NCI-H1417 (cell line): ENCODE results near the gene MOB2.

Source experiments
- DNase-seq, 3 experiments: peaks; one replicate each; lab custom pipeline; 2025; lab: John Stamatoyannopoulos, UW

Gene MOB2

GRCh38 chr11:1504138-1504537 lies 17.6 kb upstream of the MOB2 start:
- no peak for DNase-seq

GRCh38 chr11:1503708-1504104 lies 17.1 kb upstream of the MOB2 start:
- DNase-seq, result no peak

DNA sequence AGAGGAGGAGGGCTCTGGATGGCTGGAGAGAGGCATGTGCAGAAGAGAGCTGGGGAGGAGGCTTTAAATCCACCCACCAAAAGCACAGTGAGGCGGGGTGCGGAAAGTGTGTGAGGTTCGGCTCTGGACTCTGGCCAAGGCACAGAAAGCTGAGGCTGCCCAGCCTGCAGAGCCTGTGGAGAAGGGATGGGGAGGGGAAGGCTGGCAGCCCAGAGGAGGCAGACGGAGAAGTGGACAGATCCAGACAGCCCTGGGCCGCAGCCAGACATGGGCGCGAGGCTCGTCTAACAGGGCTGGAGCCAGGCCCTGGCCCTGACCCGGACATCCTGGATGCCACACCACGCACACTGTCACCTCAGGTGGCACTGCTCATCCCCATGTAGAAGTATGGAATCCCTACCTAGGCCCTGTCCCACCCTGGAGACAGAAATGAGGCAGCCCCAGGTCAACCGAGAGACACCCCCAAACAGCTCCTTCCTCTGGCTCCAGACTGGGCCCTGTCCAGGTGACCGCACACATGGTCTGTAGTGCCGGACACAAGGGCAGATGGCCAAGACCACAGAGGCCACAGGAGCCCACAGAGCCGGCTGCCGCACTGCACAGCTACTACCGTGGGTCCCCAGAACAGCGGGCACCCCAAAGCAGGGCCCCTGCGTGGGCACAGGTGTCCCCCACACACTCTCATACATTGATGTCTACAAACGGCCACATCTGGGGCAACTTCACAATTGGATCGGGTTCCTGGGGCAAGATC lies 16.6 kb upstream of the MOB2 start:
- no peak for DNase-seq

DNA sequence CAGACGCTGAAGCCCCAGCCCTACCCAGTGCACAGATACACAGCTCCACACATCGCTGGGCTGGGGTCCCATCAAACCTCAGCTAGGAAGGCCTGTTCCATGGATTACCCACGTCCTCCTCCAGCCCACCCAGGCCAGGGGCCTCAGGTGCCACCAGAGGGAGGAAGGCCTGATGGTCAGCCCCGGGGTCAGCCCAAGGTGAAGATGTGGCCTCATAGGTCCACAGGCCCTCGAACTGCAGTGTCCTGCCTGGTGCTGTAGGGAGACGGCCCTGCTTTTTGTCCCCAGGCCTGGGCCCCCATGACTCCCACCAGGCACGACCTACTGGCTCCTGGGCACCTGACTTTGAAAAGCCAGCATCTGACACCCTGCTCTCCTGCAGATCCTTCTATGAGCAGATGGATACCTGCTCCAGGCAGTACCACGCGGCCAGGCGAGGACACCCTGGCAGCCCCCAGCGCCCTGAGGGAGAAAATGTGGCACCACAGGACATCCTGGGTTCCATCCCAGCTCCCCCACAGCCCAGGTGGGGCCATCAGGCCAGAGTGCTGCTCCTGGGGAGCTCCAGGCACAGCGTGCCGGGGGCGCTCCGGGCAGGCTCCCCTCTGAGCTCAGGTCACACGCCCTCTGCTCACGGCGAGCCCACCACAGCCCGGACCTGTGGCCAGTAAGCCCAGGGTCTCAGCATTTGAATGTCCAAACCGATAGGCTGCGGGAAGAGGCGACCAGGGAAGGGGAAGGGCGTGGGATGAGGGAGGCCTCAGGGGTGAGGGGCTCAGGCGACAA lies 15.8 kb upstream of the MOB2 start:
- DNase-seq, result no peak

- DNase-seq, result no peak
Measured at GRCh38 chr11:1501421-1502167, 15.0 kb upstream of the MOB2 start.

- DNase-seq, result no peak
Measured at GRCh38 chr11:1500466-1501420, 14.2 kb upstream of the MOB2 start.

GRCh38 chr11:1499899-1500298 lies 13.3 kb upstream of the MOB2 start:
- DNase-seq, result no peak

GRCh38 chr11:1499261-1499890 lies 12.8 kb upstream of the MOB2 start:
- DNase-seq, result no peak

DNA sequence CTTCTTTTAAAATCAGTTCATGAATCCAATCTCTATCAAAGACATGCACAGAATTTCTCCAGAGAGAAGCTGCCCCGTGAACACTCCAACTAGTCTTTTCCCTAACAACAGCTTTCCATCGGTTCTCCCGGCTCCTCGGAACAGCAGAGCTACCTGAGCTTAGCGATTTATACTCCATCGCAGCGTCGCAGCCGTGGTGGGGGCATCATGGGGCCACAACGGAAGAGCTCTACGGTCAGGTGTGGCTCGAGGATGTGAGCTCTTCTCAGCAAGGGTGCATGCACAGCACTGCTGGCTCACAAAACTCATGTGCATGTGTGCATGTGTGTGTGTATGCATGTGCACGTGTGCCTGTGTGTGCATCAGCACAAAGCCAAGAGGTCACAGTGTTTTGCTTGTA lies 11.7 kb upstream of the MOB2 start:
- no peak for DNase-seq

DNA sequence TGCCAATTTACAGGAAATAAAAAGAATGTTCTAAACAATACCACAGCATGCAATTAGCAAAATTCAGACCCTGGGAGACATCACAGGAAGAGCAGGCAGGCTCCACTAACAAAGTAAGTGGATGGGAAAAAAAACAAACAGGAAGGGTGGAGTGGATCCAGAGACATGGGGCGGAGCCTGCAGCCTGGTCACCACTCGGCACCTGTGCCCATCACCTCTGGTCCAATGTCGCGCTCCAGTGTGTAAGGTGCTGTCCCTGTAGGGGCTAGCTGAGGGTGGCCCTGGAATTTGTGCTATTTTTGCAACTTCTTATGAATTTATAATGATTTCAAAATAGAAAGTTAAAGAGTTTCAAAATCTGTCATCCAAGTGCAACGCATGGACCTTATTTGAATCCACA lies 11.0 kb upstream of the MOB2 start:
- DNase-seq, result peak in 1 of 3 experiments; percentile 45

DNA sequence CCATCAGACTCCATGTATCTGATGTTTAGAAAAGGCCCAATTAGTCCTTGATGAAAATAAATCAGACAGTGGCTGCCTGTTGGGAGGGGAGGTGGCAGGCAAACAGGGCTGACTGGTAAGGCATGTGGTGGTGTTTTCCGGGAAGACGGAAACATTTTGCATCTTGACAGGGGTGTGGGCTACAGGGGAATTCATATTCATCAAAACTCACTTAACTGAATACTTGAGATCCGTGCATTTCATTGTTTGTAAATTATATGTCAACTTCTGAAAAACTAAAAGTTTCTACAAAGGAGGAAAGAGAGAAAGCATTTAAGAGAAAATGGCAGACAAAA lies 10.1 kb upstream of the MOB2 start:
- DNase-seq, result no peak

- DNase-seq, result no peak
Measured at GRCh38 chr11:1496091-1496760, 9.6 kb upstream of the MOB2 start.

DNA sequence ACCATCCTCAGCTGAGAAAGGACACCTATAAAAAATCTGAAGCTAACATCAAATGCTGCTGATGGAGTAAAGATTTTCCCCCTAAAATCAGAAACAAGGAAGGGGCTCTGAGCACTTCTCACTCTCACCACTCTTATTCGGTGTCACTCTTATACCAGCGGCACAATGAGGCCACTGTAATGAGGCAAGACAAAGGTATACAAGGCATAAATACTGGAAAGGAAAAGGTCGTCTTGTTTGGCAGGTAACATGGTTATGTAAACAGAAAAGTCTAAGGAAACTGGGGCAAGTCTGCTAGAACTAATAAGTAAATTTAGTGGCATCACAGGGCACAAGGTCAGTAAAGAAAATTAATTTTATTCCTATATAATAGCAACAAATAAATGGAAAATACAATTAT lies 8.1 kb upstream of the MOB2 start:
- no peak for DNase-seq

GRCh38 chr11:1493650-1494244 lies 7.2 kb upstream of the MOB2 start:
- DNase-seq, result no peak

DNA sequence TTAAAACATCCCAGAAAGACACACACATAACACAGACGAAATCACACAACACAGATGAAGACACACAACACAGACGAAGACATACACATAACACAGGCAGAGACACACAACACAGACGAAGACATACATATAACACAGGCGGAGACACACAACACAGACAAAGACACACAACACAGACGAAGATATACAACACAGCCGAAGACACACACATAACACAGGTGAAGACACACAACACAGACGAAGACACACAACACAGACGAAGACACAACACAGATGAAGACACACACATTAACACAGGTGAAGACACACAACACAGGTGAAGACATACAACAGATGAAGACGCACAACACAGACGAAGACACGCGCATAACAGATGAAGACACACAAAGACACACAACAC lies 4.8 kb upstream of the MOB2 start:
- no peak for DNase-seq

GRCh38 chr11:1490651-1491050 lies 4.1 kb upstream of the MOB2 start:
- no peak for DNase-seq

DNA sequence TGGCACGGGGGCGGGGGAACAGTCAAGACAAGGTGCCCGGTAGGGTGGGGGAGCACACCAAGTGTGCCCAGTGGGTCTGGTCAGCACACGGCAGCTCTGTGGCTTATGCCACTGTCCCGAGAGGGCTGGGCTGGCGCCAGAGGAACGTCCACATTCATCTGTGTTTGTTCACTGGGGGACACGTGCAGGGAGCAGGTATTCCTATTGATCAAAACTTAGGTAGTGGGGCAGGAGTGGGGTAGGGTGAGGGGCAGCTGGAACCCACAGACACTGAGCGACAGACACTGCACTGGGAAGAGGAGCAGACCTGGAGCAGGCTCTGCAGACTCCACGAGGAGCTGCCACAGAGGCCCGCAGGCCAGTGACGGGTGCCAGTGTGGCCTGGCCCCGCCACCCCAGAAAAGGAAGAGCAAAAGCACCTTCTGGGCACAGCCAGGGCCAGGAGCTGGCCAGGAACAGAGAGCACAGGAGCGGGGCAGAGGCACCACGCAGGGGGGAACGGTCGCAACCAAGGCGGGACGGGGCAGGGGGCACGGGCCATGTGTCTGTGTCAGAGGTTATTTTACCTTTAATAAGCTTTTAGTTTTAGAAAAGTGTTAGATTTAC lies 2.1 kb upstream of the MOB2 start:
- DNase-seq, result no peak

GRCh38 chr11:1487851-1488574 lies 1.4 kb upstream of the MOB2 start:
- DNase-seq, result no peak
